Hematopoietic multipotent progenitor cell (in vitro differentiated cells): ENCODE measurements around the gene CLIC4. TPM values are rescaled to one million over a fixed set of nuclear protein-coding genes. Genes with fewer than 3 reads are reported as not detected.
"Not testable (repeated sequence)": the region's sequence is repeated elsewhere in the genome, so short reads cannot be mapped to it uniquely, and the experiment has no call there.

Source experiments
- DNase-seq, 3 donors: peaks; one replicate each; pipeline ENCODE4 v3.0.0-alpha.2; 2011 to 2015; ENCODE audit warnings: low read depth in 2 of 3, low spot score in 2 of 3
- total RNA-seq: library from RNA; depleted of rRNA; stranded (reverse); fragments of >200 nt; gene quantifications from one replicate; pipeline ENCODE4 v1.2.3, GENCODE V29; 2012

Gene CLIC4
- total RNA-seq, result 16.4 TPM

GRCh38 chr1:24744911-24745710 lies at the start of gene CLIC4:
CLIC4 (plus strand) TSS chr1:24745447; CDS start chr1:24745554, 107 bp downstream.
- peak; percentile 97 to 100 (median 99) for DNase-seq

- no peak for DNase-seq
Measured at GRCh38 chr1:24696041-24696755, 49.0 kb upstream of the CLIC4 start.

- no peak for DNase-seq
Measured at GRCh38 chr1:24696756-24697330, 48.4 kb upstream of the CLIC4 start.

GRCh38 chr1:24697453-24698001 lies 47.7 kb upstream of the CLIC4 start:
- DNase-seq, result not testable (repeated sequence)

GRCh38 chr1:24698326-24698725 lies 46.9 kb upstream of the CLIC4 start:
- DNase-seq, result not testable (repeated sequence)

GRCh38 chr1:24699628-24700027 lies 45.6 kb upstream of the CLIC4 start:
- DNase-seq, result no peak

- DNase-seq, result no peak
Measured at GRCh38 chr1:24702511-24703293, 42.5 kb upstream of the CLIC4 start.

- no peak for DNase-seq
Measured at GRCh38 chr1:24704411-24705259, 40.6 kb upstream of the CLIC4 start.

- peak in 2 of 3 donors; percentile 84 to 93 for DNase-seq
Measured at GRCh38 chr1:24705260-24706073, 39.8 kb upstream of the CLIC4 start.

- not testable (repeated sequence) for DNase-seq
Measured at GRCh38 chr1:24706074-24706389, 39.2 kb upstream of the CLIC4 start.

GRCh38 chr1:24707687-24708086 lies 37.6 kb upstream of the CLIC4 start:
- no peak for DNase-seq

GRCh38 chr1:24708938-24709337 lies 36.3 kb upstream of the CLIC4 start:
- no peak for DNase-seq

- DNase-seq, result no peak
Measured at GRCh38 chr1:24709791-24710441, 35.3 kb upstream of the CLIC4 start.

- no peak for DNase-seq
Measured at GRCh38 chr1:24711329-24711728, 33.9 kb upstream of the CLIC4 start.

- DNase-seq, result no peak
Measured at GRCh38 chr1:24713176-24713575, 32.1 kb upstream of the CLIC4 start.

GRCh38 chr1:24713736-24714135 lies 31.5 kb upstream of the CLIC4 start:
- no peak for DNase-seq

GRCh38 chr1:24714859-24715520 lies 30.3 kb upstream of the CLIC4 start:
- DNase-seq, result no peak

- no peak for DNase-seq
Measured at GRCh38 chr1:24715658-24716057, 29.6 kb upstream of the CLIC4 start.
